Hypothalamus (tissue), 51 donors: ENCODE data around the gene CLEC4E.
"Not testable (repeated sequence)": the region's sequence is repeated elsewhere in the genome, so short reads cannot be mapped to it uniquely, and the experiment has no call there.

Experiments used
- DNase-seq, 51 donors: peaks; one replicate each; lab custom pipeline; 2025; lab: John Stamatoyannopoulos, UW

Gene CLEC4E

GRCh38 chr12:8544295-8544694, 3.6 kb upstream of the CLEC4E start:
- DNase-seq: peak in 44 of 51 donors; percentile 1 to 69 (median 28)

- no peak for DNase-seq
Measured at GRCh38 chr12:8541562-8541961, 857 bp upstream of the CLEC4E start.

- not testable (repeated sequence) for DNase-seq
Measured at GRCh38 chr12:8537820-8538219, 2.9 kb downstream of the CLEC4E start.

GRCh38 chr12:8532045-8532444, 8.7 kb downstream of the CLEC4E start:
- DNase-seq: no peak

- no peak for DNase-seq
Measured at GRCh38 chr12:8527250-8528130, 13.2 kb downstream of the CLEC4E start.

GRCh38 chr12:8519171-8519570, 21.5 kb downstream of the CLEC4E start:
- no peak for DNase-seq

GRCh38 chr12:8517971-8518370, 22.7 kb downstream of the CLEC4E start:
- DNase-seq: no peak

GRCh38 chr12:8513256-8513655, 27.4 kb downstream of the CLEC4E start, which contains the start of gene CLEC4D:
Gene CLEC4D (plus strand): TSS chr12:8513503. CDS start chr12:8513733, 230 bp downstream.
- no peak for DNase-seq

- no peak for DNase-seq
Measured at GRCh38 chr12:8508910-8509841, 31.5 kb downstream of the CLEC4E start.

- DNase-seq: no peak
Measured at GRCh38 chr12:8508223-8508622, 32.5 kb downstream of the CLEC4E start.

GRCh38 chr12:8507596-8507995, 33.1 kb downstream of the CLEC4E start:
- DNase-seq: no peak

- no peak for DNase-seq
Measured at GRCh38 chr12:8504351-8504750, 36.4 kb downstream of the CLEC4E start.

GRCh38 chr12:8501720-8502119, 39.0 kb downstream of the CLEC4E start:
- no peak for DNase-seq

- DNase-seq: no peak
Measured at GRCh38 chr12:8499616-8500015, 41.1 kb downstream of the CLEC4E start.

- not testable (repeated sequence) for DNase-seq
Measured at GRCh38 chr12:8496074-8496473, 44.6 kb downstream of the CLEC4E start.

- not testable (repeated sequence) for DNase-seq
Measured at GRCh38 chr12:8495671-8496070, 45.0 kb downstream of the CLEC4E start.

GRCh38 chr12:8493084-8493483, 47.6 kb downstream of the CLEC4E start:
- DNase-seq: peak in 3 of 51 donors; percentile 2 to 18 (median 11)

- no peak for DNase-seq
Measured at GRCh38 chr12:8491646-8492530, 48.8 kb downstream of the CLEC4E start.
